NCI-H774 (cell line): ENCODE data around the gene DGKK.

ENCODE experiments used
- DNase-seq: peaks from one replicate; lab custom pipeline; 2025; lab: John Stamatoyannopoulos, UW

The DGKK gene, protein sequence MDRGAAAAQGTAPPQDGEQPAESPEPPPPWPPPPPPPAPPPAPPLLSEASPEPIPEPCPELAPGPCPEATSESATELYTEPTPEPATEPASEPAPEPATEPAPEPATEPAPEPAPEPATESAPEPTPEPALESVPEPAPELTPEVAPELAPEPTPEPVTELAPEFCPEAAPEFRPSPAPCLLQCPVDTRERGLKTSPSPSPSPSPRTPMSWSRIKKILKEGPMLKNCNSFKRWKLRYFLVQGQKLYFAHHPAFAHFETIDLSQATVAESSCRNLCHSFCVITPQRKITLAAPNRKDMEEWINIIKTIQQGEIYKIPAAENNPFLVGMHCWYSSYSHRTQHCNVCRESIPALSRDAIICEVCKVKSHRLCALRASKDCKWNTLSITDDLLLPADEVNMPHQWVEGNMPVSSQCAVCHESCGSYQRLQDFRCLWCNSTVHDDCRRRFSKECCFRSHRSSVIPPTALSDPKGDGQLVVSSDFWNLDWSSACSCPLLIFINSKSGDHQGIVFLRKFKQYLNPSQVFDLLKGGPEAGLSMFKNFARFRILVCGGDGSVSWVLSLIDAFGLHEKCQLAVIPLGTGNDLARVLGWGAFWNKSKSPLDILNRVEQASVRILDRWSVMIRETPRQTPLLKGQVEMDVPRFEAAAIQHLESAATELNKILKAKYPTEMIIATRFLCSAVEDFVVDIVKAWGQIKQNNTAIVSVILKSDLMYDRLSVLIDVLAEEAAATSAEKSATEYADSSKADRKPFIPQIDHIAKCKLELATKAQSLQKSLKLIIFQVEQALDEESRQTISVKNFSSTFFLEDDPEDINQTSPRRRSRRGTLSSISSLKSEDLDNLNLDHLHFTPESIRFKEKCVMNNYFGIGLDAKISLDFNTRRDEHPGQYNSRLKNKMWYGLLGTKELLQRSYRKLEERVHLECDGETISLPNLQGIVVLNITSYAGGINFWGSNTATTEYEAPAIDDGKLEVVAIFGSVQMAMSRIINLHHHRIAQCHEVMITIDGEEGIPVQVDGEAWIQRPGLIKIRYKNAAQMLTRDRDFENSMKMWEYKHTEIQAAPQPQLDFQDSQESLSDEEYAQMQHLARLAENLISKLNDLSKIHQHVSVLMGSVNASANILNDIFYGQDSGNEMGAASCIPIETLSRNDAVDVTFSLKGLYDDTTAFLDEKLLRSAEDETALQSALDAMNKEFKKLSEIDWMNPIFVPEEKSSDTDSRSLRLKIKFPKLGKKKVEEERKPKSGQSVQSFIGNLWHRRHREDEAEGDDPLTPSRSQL

DNA sequence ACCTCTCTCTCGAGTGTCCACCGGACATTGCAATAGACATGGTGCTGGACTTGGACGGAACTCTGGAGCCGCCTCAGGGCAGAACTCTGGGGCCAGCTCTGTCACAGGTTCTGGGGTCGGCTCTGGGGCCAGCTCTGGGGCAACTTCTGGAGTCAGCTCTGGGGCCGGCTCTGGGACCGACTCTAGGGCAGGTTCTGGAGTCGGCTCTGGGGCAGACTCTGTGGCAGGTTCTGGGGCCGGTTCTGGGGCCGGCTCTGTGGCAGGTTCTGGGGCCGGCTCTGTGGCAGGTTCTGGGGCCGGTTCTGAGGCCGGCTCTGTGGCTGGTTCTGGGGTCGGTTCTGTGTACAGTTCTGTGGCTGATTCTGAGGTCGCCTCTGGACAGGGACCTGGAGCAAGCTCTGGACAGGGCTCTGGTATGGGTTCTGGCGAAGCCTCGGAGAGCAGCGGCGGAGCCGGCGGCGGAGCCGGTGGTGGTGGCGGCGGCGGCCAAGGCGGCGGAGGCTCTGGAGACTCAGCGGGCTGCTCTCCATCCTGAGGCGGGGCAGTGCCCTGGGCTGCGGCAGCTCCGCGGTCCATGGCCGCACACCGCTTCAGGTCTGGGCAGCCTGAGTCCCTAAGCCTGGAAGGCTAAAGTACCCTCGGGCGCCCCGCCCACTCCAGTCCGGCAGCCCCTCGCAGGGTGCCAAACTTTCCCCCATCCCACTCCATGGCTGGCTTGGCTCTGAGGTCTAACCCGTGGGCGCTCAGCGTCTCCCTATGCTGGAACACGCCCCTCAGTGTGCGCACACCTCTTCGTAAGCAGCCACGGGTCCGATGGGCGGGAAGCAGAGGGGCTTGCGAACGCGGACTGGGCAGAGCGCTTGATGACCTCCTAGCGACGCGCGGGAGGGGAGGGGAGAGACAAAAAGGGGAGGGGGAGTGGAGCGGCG, at the start of gene DGKK:
DGKK (minus strand) TSS at position 723 of the 929 bp plus-strand sequence; CDS start at position 576, 147 bp downstream.
- DNase-seq = no peak

DNA sequence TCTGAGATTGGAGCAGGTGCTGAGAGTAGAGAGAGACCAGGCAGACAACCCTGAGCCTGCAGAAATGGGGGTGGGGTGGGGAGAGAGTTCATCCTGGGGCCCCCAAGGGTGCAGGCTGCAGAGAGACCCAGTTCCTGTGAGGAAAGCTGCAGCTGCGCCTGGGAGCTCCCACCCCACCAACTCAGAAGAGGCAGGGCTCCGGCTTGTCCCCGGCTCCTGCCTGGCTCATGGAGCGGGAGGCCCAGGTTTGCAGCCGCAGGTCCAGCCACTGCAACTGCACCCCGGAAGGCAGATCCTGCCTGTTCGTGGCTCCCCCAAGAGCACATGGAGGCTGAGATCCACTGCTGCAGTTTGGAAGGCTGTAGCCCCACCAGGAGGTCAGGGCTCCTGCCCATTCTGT, 44.2 kb upstream of the DGKK start:
- no peak for DNase-seq

GRCh38 chrX:50497114-50497513, 26.5 kb upstream of the DGKK start:
- no peak for DNase-seq

DNA sequence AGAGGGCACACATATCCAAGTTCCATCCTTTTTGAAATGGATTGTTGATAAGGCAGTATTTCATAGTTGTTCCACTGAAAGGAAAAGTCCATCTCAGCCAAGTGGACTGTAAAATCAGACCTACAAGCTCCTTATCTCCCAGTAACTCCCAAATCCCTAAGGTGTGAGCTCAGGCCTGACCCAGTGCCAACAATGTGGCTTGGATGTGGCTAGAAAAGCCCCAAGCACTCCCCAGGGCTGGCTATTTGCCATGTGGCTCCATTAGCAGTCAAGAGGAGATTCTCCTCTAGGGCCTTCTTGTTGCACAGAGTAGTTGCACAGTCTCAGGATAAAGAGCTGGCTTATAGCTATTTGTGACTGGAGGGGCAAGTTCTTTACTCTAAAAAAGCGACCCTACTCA, 25.0 kb upstream of the DGKK start:
- DNase-seq = no peak

- no peak for DNase-seq
Observed at GRCh38 chrX:50492720-50493119, 22.1 kb upstream of the DGKK start.

DNA sequence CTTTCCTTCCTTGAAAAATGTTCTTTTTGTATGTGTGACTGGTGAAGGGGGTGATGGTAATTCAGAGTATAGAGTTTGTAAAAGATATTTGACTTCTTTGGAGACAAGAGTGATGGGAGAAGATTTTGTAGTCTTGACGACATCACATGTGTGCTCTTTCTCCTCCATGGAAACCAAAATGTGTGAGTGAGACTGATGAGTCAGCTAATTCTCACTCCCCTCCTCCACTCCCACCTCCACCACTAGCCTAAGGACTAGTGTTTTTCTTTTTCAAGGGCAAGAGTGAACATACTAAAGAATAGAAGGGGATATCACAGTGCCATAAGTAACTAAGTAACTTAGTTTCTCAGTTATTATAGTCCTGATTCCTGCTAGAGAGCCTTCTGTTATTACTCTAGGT, 14.0 kb upstream of the DGKK start:
- no peak for DNase-seq

- no peak for DNase-seq
Observed at GRCh38 chrX:50483283-50483682, 12.7 kb upstream of the DGKK start.

DNA sequence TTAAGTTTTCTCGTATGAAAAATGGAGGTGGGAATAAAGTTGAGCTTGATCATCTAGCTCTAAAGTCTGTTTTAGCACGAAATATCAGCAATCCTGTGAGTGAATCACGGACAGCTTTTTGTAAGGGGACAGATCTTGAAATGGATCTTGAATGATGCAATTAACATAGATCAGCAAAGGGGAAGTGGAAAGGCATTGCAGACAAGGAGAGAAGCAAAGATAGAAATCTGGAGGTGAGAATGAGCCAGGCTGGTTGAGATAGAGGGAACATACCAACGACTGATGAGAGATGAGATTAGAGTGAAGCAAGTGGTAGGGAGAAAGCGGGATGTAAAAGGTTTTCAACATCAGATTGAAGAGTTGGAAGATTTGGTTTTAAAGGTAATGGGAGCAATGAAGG, 4.6 kb upstream of the DGKK start:
- DNase-seq = no peak

- no peak for DNase-seq
Observed at GRCh38 chrX:50471390-50471789, 765 bp upstream of the DGKK start.

- DNase-seq = no peak
Observed at GRCh38 chrX:50469206-50469605, 1.4 kb downstream of the DGKK start.

DNA sequence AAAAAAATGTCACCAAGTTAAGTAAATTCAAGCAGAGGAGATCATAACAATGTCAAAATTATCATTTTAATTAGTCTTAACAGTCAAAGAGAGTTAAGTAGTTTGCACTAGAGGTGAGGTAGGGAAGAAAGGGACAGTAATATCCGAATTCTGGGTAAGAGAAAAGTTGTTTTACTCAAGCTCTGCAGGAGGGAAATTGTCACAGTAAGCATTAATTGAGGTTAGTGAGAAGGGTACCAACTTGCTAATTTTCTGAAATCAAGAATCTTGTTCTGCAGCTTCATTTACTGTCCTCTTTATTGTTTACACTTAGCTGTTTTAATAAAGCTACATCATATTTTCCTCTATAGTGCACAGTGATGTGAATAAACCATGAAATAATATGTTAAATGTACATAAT, 11.0 kb downstream of the DGKK start:
- DNase-seq = no peak

GRCh38 chrX:50458483-50458882, 12.1 kb downstream of the DGKK start:
- no peak for DNase-seq

DNA sequence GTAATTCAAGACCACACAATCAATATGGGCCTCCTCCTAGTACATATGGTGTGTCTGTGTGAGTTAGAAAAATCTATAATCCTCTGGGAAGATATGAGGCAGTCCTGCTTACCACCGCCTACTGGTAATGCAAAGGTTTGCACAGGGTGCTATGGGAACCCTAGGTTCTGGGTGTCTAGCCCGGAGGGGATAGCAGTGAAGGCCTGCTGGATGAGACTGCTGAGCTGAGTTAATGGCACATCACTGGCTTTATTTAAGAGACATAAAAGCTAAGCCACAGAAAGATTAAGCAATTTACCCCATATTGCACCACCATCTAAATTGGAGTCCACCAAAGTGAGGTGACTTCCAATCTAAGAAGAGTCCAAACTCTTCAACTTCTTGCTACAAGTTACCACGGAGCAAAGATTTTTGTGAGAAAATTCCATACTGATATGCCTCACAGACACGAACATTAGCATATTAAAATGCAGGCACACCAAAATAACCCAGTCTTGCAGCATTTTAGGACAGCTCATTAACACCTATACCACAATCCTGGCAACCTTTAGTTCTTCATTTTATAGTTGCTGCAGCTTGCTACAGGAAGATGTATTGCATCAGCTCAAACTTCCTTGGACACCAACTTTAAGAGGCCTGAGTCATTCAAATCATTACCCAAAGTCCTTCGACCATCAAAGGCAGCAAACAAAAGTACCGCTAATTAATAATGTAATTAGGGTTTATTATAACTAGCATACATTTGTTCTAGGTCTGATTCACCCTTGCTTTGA, 13.7 kb downstream of the DGKK start:
- no peak for DNase-seq

DNA sequence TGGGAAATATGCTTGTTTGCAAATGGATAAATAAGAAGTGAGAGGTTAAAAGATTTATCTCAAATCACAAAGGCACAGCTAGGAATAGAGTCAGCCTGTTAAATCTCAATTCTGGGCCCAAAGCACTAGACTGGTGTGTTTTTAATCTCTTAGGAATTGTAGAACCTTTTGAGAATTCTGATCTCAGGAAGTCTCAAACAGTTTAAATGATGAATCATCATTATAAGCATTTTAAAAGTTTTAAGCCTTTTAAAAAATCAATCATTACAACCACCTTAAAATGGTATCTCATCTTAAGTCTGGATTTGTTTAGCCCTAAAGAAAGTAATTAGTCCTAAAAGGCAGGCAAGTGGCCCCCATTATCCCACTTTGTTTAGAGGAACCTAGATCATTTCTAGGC, 17.8 kb downstream of the DGKK start:
- DNase-seq = no peak

- DNase-seq = no peak
Observed at GRCh38 chrX:50450324-50450723, 20.3 kb downstream of the DGKK start.

DNA sequence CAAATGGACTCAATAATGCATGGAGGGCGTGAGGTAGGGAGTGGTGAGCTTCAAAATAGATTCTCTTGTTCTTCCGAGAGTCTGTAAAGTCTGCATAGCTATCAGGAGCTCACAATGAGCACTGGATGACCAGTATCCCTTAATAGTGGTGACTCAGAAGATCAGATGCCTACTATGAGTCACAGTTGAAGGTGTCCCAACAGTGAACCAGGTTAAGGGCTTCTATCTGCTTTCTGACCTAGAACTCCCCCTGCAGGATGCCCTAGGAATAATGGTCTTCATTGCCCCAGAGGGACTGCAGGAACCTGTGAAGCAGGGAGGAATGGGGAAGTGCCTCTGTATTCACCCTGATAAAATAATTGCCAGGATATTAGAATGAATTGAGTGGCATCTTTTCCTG, 22.1 kb downstream of the DGKK start:
- no peak for DNase-seq

DNA sequence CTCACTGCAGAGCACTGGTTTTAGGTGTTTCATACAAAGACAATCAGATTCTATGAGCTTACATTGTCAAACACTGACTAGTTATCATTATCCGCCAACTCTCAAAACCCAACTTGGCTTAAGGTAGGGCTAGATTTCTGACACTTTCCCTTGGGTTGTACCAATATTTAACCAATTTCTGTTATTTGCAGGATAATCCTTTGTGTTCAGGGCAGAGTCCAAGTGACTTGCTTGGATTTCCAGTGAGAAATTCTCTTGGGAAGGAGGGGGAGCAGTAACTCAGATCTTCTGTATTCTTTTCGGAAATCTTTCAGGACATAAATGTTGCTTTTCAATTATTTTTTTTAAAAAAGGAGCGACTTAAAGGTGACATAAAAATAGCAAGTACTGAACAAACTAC, 23.1 kb downstream of the DGKK start:
- DNase-seq = no peak

- no peak for DNase-seq
Observed at GRCh38 chrX:50442426-50443116, 28.1 kb downstream of the DGKK start.

DNA sequence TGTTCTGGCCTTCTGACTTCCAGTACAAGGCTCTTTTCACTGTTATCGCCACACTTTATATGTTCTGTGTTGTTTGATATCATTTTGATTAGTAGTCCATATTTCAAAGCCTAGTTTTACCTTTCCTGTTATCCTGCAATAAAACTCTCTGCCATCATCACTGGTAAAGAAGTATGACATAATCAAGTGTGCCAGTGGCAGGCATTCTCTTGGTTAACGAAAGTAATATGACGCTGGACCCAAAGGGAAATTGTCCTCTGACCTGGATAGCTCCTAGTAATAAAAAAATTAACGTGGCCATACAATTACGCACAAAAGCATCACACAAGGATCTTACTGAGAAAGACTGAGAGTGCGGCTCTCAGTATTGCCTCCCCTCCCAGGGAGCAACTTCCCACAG, 33.8 kb downstream of the DGKK start:
- no peak for DNase-seq

GRCh38 chrX:50432829-50433289, 37.8 kb downstream of the DGKK start:
- DNase-seq = no peak
